ENCODE results near the gene UBR4.

The UBR4 gene

DNA sequence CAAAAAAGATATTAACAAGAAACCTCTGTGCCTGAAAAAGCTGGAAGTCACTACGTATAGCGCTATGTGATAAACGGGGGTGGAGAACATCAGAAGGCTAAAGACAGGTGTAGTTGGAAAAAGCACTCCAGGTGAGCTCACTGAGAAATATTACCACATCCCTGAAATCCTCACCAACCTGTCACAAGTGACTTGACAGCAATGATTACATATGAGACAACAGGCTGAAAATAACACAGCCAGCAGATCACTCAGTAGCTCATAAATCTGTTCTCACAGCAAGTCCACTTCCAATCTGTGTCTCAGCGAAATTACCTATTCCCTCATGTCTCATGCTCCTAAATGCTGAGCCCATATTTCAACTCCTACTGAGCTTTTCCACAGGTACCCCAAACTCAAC lies 120.5 kb downstream of the UBR4 start:
- DNase-seq = no peak

- no peak for DNase-seq
These were observed 121.2 kb downstream of the UBR4 start for GRCh38 chr1:19088717-19089442.

GRCh38 chr1:19087737-19088594 lies 122.1 kb downstream of the UBR4 start:
- DNase-seq = no peak

DNA sequence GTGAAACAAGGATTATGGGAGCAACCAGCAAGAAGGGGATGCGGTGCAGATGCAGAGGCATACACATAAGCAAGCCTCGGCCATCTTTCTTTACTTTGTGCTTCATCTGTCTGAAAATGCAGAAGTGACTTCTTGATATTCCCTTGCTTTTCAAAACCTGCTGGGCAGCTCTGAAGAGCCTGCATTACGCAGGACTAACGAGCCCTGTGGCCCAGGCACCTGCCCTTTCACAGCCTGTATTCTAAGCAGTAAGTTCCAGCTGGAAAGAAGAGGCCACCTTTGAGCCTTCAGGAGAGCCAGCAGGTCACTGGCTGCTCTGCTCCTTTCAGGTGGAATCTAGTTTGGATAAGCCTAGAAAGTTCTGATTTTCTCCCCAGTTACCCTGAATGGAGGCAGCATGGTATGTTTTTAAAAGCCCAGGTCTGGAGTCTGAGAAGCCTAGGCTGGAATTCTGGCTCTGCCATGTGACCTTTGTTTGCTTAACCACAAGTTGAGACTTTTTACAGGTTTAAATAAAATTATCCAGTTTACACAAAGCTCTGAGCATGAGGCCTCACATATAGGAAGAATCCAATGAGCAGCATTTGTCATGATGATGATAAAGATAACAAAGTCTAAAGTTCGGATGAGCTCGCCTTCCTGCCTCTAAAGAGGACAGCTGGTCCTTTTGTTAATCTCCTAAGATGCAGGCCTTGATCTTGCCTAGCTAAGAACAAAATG lies 122.9 kb downstream of the UBR4 start:
- no peak for DNase-seq

- DNase-seq = no peak
These were observed 123.7 kb downstream of the UBR4 start for GRCh38 chr1:19086176-19086875.

DNA sequence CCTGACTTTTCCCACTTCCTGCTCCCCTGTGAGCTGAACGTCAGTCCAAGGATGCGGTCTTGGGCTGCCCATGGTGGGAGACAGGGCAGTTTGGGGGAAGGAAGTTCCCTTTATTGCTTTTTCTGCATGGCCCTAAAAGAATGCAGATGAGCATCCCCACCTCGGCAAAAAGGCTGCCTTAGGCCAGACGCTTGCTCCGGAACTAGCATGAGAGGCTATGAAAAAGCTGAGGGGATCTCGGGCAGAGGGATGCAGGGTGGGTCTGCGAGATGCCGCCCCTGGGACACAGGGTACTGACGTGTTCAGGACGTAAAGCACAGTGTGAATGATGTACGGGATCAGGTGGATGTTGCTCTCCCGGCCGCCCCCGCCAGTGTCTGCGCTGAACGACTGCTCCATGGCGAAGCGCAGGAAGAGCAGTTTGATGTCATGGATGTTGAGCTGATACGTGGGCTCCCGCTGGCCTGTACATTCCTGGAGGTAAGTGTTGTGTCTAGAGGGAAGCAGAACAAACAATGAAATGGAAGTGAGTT lies 125.8 kb downstream of the UBR4 start:
- DNase-seq = no peak

- no peak for DNase-seq
These were observed 127.0 kb downstream of the UBR4 start for GRCh38 chr1:19083081-19083480.

DNA sequence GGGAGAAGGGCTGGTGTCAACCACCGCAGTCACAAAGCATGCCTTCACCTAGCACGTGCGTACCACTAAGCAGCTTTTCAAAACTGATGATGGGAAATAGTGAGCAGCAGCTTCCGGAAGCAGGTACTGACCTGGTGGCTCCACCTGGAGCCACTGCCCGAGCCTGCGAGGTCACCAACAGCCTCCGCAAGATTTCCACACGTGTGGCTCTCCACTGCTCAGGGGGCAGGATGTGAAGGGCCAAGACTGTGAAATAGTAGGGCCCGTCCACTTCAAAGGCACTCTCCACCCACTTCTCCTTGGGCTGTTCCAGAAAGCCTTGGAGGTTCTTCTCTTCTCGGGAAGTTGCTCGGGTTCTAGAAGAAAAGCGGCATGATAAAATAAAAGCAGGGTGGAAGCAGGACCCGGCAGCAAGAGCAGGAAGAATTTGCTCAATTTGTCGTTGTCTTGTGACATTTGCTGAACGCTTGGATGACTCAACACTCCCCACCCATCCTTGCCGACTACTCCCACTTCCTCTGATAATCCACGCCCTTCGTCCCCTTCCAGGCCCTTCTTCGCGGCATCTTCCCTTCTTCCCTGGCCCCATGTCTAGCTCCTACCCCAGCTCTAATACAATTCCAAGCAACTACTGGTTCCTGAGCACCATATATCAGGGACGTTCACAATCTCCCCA lies 128.7 kb downstream of the UBR4 start:
- no peak for DNase-seq

DNA sequence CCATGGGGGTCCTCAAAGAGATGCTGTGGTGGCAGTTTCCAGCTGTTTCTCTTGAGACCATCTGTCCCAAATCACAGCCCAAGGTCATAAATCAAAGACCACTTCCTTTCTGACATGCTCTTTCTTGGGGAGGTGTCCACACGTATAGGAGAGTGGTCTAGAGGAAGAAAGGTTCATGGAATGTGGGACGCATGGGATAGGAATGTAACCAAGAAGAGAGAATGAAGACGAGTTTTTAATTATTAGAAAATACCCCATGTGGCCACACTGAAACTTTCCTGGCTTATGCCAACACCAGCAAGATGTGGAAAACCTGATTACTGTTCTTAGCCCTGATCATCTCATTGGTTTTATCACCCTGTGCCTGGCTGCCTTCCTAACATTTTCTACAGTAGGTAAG lies 129.3 kb downstream of the UBR4 start:
- DNase-seq = no peak

GRCh38 chr1:19079541-19080472 lies 130.3 kb downstream of the UBR4 start:
- DNase-seq = no peak

DNA sequence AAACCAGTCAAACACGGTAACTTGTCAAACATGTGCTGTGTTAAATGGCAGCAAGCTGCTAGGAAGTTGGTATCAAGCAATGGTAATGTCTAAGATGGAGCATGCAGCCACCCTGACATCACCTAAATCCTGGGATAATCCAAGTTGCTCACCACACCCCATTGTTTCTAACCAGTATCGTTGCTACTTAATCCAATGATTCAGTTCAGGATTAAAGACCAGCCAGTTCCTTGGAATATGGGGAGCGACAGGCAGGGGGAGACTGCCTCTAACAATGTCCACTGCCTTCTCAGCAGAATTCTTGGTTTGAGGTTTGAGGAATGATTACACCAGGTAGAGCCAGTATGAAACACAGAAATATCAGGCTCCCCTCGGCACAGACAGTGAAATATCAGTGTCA lies 131.5 kb downstream of the UBR4 start:
- no peak for DNase-seq

GRCh38 chr1:19076841-19077616 lies 133.0 kb downstream of the UBR4 start:
- no peak for DNase-seq

- peak in 1 of 5 donors; percentile 3 for DNase-seq
These were observed 135.0 kb downstream of the UBR4 start for GRCh38 chr1:19074902-19075721.

DNA sequence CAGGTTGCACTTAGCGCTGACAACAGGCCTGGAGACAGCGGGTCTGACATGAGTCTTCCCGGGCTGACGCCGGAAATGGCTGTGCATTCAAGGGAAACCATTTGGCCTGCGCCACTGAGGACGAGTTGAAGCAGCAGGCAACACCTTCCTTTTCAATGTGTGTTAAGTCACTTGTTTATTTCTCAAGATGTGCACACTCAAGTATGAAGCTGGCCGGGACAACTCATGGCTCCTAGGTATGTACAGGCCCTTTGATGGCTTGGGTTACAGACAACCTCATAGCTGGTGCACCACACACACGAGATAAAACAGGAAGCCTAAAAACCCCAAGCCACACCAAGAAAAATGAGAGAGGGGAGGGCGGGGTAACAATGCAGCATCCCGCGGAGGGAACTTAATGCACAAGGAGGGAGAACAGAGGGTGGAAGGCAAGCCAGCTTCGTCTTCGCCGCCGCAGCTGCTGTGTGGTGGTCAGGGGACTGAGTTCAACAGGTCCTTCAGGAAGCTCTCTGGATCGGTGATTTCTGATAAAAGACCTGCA lies 135.6 kb downstream of the UBR4 start:
- DNase-seq = peak in 4 of 5 donors; percentile 45 to 78 (median 53)

- DNase-seq = no peak
These were observed 136.5 kb downstream of the UBR4 start for GRCh38 chr1:19073311-19074186.

GRCh38 chr1:19072285-19072981 lies 137.6 kb downstream of the UBR4 start:
- DNase-seq = no peak

GRCh38 chr1:19071674-19072281 lies 138.3 kb downstream of the UBR4 start:
- no peak for DNase-seq

Data from T-helper 1 cell (primary cell).